ENCODE results near the gene DOCK10. TPM values are rescaled to one million over a fixed set of nuclear protein-coding genes. Genes with fewer than 3 reads are reported as not detected.

Gene DOCK10
- total RNA-seq, 1 experiment from 2014 or later = 5.8 TPM

- Histone ChIP-seq H3K27me3 (ENCODE audit: control insufficient read depth, insufficient read depth, low read length) (no peaks in the 10 kb centered on the region), H3K27ac (ENCODE audit: low read length) (no peak overlapping the region), H3K4me1 (ENCODE audit: control insufficient read depth, insufficient read depth, low read length) (no peaks in the 10 kb centered on the region), H3K36me3 (ENCODE audit: control insufficient read depth, insufficient read depth, low read length) (no peaks in the 10 kb centered on the region), H3K9me3 (ENCODE audit: control insufficient read depth, insufficient read depth, low read depth, low read length) (no peaks in the 10 kb centered on the region), H3K4me3 (ENCODE audit: low read depth in 2 of 2, low read length in 2 of 2) (no peak overlapping the region)
- intact Hi-C loops (cut with micrococcal nuclease; ENCODE audit: unreplicated experiment) (no loop called here), in situ Hi-C loops (cut with HindIII; ENCODE audit: low pct_unique_long_range_greater_than_20kb, low sequenced_read_pairs) (no loop called here)
- no peak for DNase-seq (ENCODE audit: low read depth, low spot score)
- no peak for ATAC-seq
- TF ChIP-seq REST (IDR thresholded peaks at IDR 0.05; ENCODE audit: insufficient read depth in 1 of 2, low read depth in 2 of 2, low read length in 1 of 2) (no peak), SIN3A (IDR thresholded peaks at IDR 0.05; ENCODE audit: borderline replicate concordance, insufficient read depth, low read depth, low read length) (no peak), CTCF (IDR thresholded peaks at IDR 0.05) (no peak), POLR2AphosphoS5 (IDR thresholded peaks at IDR 0.05; ENCODE audit: low read depth, low read length) (no peak), TCF7L2 (IDR thresholded peaks at IDR 0.05; ENCODE audit: low read depth, low read length) (no peak)
- CTCF ChIA-PET = no interaction called here
- POLR2A ChIA-PET = no interaction called here
- BruUV-seq (replicated peaks) = no TSS peak
Measured at GRCh38 chr2:225073198-225073597, 30.9 kb upstream of the DOCK10 start.

GRCh38 chr2:225072444-225072843, 30.2 kb upstream of the DOCK10 start:
- Histone ChIP-seq H3K36me3 (ENCODE audit: control insufficient read depth, insufficient read depth, low read length) (no peaks in the 10 kb centered on the region), H3K27me3 (ENCODE audit: control insufficient read depth, insufficient read depth, low read length) (no peaks in the 10 kb centered on the region), H3K4me1 (ENCODE audit: control insufficient read depth, insufficient read depth, low read length) (no peaks in the 10 kb centered on the region), H3K4me3 (ENCODE audit: low read depth in 2 of 2, low read length in 2 of 2) (no peak overlapping the region), H3K9me3 (ENCODE audit: control insufficient read depth, insufficient read depth, low read depth, low read length) (no peaks in the 10 kb centered on the region), H3K27ac (ENCODE audit: low read length) (no peak overlapping the region)
- no TSS peak for BruUV-seq (replicated peaks)
- DNase-seq (ENCODE audit: low read depth, low spot score) = no peak
- no peak for TF ChIP-seq REST (IDR thresholded peaks at IDR 0.05; ENCODE audit: insufficient read depth in 1 of 2, low read depth in 2 of 2, low read length in 1 of 2)
- TF ChIP-seq POLR2AphosphoS5 (IDR thresholded peaks at IDR 0.05; ENCODE audit: low read depth, low read length) = no peak
- TF ChIP-seq TCF7L2 (IDR thresholded peaks at IDR 0.05; ENCODE audit: low read depth, low read length) = no peak
- no peak for TF ChIP-seq SIN3A (IDR thresholded peaks at IDR 0.05; ENCODE audit: borderline replicate concordance, insufficient read depth, low read depth, low read length)
- TF ChIP-seq CTCF (IDR thresholded peaks at IDR 0.05) = no peak
- ATAC-seq = no peak
- in situ Hi-C loops (cut with HindIII; ENCODE audit: low pct_unique_long_range_greater_than_20kb, low sequenced_read_pairs) (no loop called here), intact Hi-C loops (cut with micrococcal nuclease; ENCODE audit: unreplicated experiment) (no loop called here)
- POLR2A ChIA-PET = no interaction called here
- CTCF ChIA-PET = no interaction called here

Measured in Panc1 (cell line).